A673 (cell line): ENCODE data around the gene RD3L. TPM values are rescaled to one million over a fixed set of nuclear protein-coding genes. Genes with fewer than 3 reads are reported as not detected.

Experiments
- BruUV-seq: library from RNA; stranded (reverse); fragments of 400-500 nt; replicated peaks from 2 replicates; lab custom pipeline; 2021; lab: Mats Ljungman, UMichigan
- CTCF ChIA-PET: fragments of 300-600 bp; sonication (Branson Sonifier 250); formaldehyde crosslinking; loops from one replicate; lab custom pipeline; 2022; ENCODE audit warnings: antibody characterized with exemption; lab: Charles Lee
- POLR2A ChIA-PET: fragments of 300-600 bp; sonication (Branson Sonifier 250); formaldehyde crosslinking; loops from one replicate; lab custom pipeline; 2022; ENCODE audit warnings: antibody characterized with exemption; ENCODE audit not compliant: low non-redundant PET; lab: Charles Lee
- DNase-seq: peaks from one replicate; pipeline ENCODE4 v3.0.0-alpha.2; 2015; ENCODE audit warnings: low spot score
- H3K27ac ChIP-seq: fragments of 200-600 bp; sonication (generic); 2 replicates; pipeline ENCODE4 v1.5.1; 2016; ENCODE audit warnings: mixed run types, low read depth, mild to moderate bottlenecking, mixed read lengths, antibody characterized with exemption, low read length; ENCODE audit not compliant: poor library complexity, severe bottlenecking
- H3K27me3 ChIP-seq: fragments of 200-600 bp; sonication (generic); replicated peaks from 2 replicates; pipeline ENCODE4 v1.6.1; 2017; ENCODE audit warnings: mixed run types, low read depth, mild to moderate bottlenecking, mixed read lengths, antibody characterized with exemption, low read length; ENCODE audit not compliant: insufficient read depth, poor library complexity
- H3K36me3 ChIP-seq: fragments of 200-600 bp; sonication (generic); 2 replicates; pipeline ENCODE4 v1.6.1; 2016; ENCODE audit warnings: mixed run types, mild to moderate bottlenecking, mixed read lengths, antibody characterized with exemption, low read length; ENCODE audit not compliant: insufficient read depth, poor library complexity, severe bottlenecking
- H3K4me1 ChIP-seq: fragments of 200-600 bp; sonication (generic); 2 replicates; pipeline ENCODE4 v1.6.1; 2017; ENCODE audit warnings: mixed run types, mild to moderate bottlenecking, mixed read lengths, antibody characterized with exemption, low read length; ENCODE audit not compliant: insufficient read depth, poor library complexity, severe bottlenecking
- H3K4me3 ChIP-seq: fragments of 200-600 bp; sonication (generic); 2 replicates; pipeline ENCODE4 v1.5.1; 2016; ENCODE audit warnings: low read depth, mixed run types, mild to moderate bottlenecking, mixed read lengths, low read length; ENCODE audit not compliant: poor library complexity, severe bottlenecking
- H3K9me3 ChIP-seq: fragments of 200-600 bp; sonication (generic); 2 replicates; pipeline ENCODE4 v1.6.1; 2016; ENCODE audit warnings: mixed run types, low read depth, mild to moderate bottlenecking, mixed read lengths, antibody characterized with exemption, low read length; ENCODE audit not compliant: poor library complexity, severe bottlenecking
- CTCF ChIP-seq: fragments of 300-800, 200-600 bp; sonication (generic); conservative IDR thresholded peaks from 2 replicates; pipeline ENCODE4 v1.5.1; 2017; ENCODE audit warnings: low read depth, mild to moderate bottlenecking, antibody characterized with exemption, low read length, moderate library complexity, mixed read lengths
- EZH2 ChIP-seq: fragments of 200-600 bp; sonication (generic); IDR thresholded peaks from 2 replicates; pipeline ENCODE4 v1.6.1; 2017; ENCODE audit warnings: borderline replicate concordance, low read depth, mild to moderate bottlenecking, mixed read lengths, antibody characterized with exemption, low read length; ENCODE audit not compliant: poor library complexity, severe bottlenecking
- intact Hi-C: fragments of 100-400 bp; cut with micrococcal nuclease; formaldehyde crosslinking; loops from one replicate; pipeline ENCODE4 v1.10.0; 2022; ENCODE audit not compliant: unreplicated experiment
- total RNA-seq: library from RNA; stranded (reverse); gene quantifications from 2 replicates; pipeline ENCODE4 v1.2.3, GENCODE V29; 2021

RD3L gene
- total RNA-seq, 1 experiment from 2014 or later = not detected

GRCh38 chr14:103908580-103908979 lies 33.7 kb downstream of the RD3L start:
- Histone ChIP-seq H3K4me1 (peaks cover 14% of the 10 kb centered on the region), H3K36me3 (peaks cover 14% of the 10 kb centered on the region), H3K9me3 (no peaks in the 10 kb centered on the region), H3K4me3 (no peak overlapping the region), H3K27me3 (no peaks in the 10 kb centered on the region), H3K27ac (no peak overlapping the region)
- BruUV-seq = no TSS peak
- TF ChIP-seq EZH2 = no peak
- TF ChIP-seq CTCF = no peak
- intact Hi-C loops = no loop called here
- ChIA-PET CTCF (no interaction called here), POLR2A (no interaction called here)
- no peak for DNase-seq

- Histone ChIP-seq H3K4me3 (no peak overlapping the region), H3K27me3 (no peaks in the 10 kb centered on the region), H3K4me1 (peaks cover 14% of the 10 kb centered on the region), H3K9me3 (no peaks in the 10 kb centered on the region), H3K27ac (no peak overlapping the region), H3K36me3 (no peaks in the 10 kb centered on the region)
- ChIA-PET POLR2A (no interaction called here), CTCF (no interaction called here)
- DNase-seq = no peak
- TF ChIP-seq EZH2 = no peak
- TF ChIP-seq CTCF = 0 out of 2 replicates have a peak, but pooled peaks have one; percentile 12
- intact Hi-C loops = no loop called here
- no TSS peak for BruUV-seq
Observed at GRCh38 chr14:103905842-103906456, 36.4 kb downstream of the RD3L start.

GRCh38 chr14:103904493-103905107 lies 37.7 kb downstream of the RD3L start:
- TF ChIP-seq EZH2 (no peak), CTCF (no peak)
- POLR2A ChIA-PET = no interaction called here
- intact Hi-C loops = no loop called here

More at GRCh38 chr14:103904493-103905107, 37.7 kb downstream of the RD3L start:
- DNase-seq = no peak
- Histone ChIP-seq H3K27me3 (no peaks in the 10 kb centered on the region), H3K9me3 (no peaks in the 10 kb centered on the region), H3K4me1 (peaks cover 3% of the 10 kb centered on the region), H3K27ac (no peak overlapping the region), H3K4me3 (no peak overlapping the region), H3K36me3 (no peaks in the 10 kb centered on the region)
- CTCF ChIA-PET = no interaction called here
- BruUV-seq = no TSS peak
